DOHH2 (cell line): ENCODE data around the gene IFT88.

ENCODE experiments used
- H3F3A ChIP-seq: fragments of 200-600 bp; sonication (generic), shearing (Covaris generic); 2 replicates; pipeline ENCODE4 v1.6.0; 2016; ENCODE audit warnings: antibody characterized with exemption, mild to moderate bottlenecking; ENCODE audit not compliant: control insufficient read depth, insufficient read depth
- H3K27ac ChIP-seq: fragments of 200-600 bp; sonication (generic); 2 replicates; pipeline ENCODE4 v1.5.1; 2014; ENCODE audit warnings: low read depth, mild to moderate bottlenecking, low read length, moderate library complexity
- H3K27me3 ChIP-seq: fragments of 200-600 bp; sonication (generic); 2 replicates; pipeline ENCODE4 v1.6.1; 2014; ENCODE audit warnings: mild to moderate bottlenecking, low read length, mixed read lengths; ENCODE audit not compliant: control insufficient read depth
- H3K36me3 ChIP-seq: fragments of 200-600 bp; sonication (generic); 2 replicates; pipeline ENCODE4 v1.6.1; 2014; ENCODE audit warnings: mild to moderate bottlenecking, low read length, moderate library complexity, mixed read lengths; ENCODE audit not compliant: control insufficient read depth
- H3K4me1 ChIP-seq: fragments of 200-600 bp; sonication (generic); 2 replicates; pipeline ENCODE4 v1.6.1; 2014; ENCODE audit warnings: mild to moderate bottlenecking, low read length, mixed read lengths; ENCODE audit not compliant: control insufficient read depth
- H3K4me2 ChIP-seq: fragments of 200-600 bp; sonication (generic); 2 replicates; pipeline ENCODE4 v1.6.0; 2014; ENCODE audit warnings: mild to moderate bottlenecking, low read length, moderate library complexity
- H3K4me3 ChIP-seq: fragments of 200-600 bp; sonication (generic); 2 replicates; pipeline ENCODE4 v1.5.1; 2014; ENCODE audit warnings: mild to moderate bottlenecking, low read length, mixed read lengths
- H3K79me2 ChIP-seq: fragments of 200-600 bp; sonication (generic); 2 replicates; pipeline ENCODE4 v1.6.1; 2014; ENCODE audit warnings: mild to moderate bottlenecking, low read length, mixed read lengths; ENCODE audit not compliant: control insufficient read depth
- H3K9me2 ChIP-seq: fragments of 200-600 bp; sonication (generic); replicated peaks from 2 replicates; pipeline ENCODE4 v1.6.1; 2014; ENCODE audit warnings: mild to moderate bottlenecking, low read length, mixed read lengths; ENCODE audit not compliant: control insufficient read depth
- H3K9me3 ChIP-seq: fragments of 200-600 bp; sonication (generic); 2 replicates; pipeline ENCODE4 v1.6.1; 2014; ENCODE audit warnings: antibody characterized with exemption, low read length, mixed read lengths; ENCODE audit not compliant: control insufficient read depth, insufficient read depth
- H4K20me1 ChIP-seq: fragments of 200-600 bp; sonication (generic); 2 replicates; pipeline ENCODE4 v1.6.0; 2014; ENCODE audit warnings: low read depth, mild to moderate bottlenecking, antibody characterized with exemption, low read length, moderate library complexity; ENCODE audit not compliant: control insufficient read depth, insufficient read depth
- EZH2phosphoT487 ChIP-seq: fragments of 200-600 bp; sonication (generic); IDR thresholded peaks from 2 replicates; pipeline ENCODE4 v1.6.1; 2017; ENCODE audit warnings: borderline replicate concordance, mild to moderate bottlenecking, antibody characterized with exemption, low read length, moderate library complexity, mixed read lengths
- TF ChIP-seq, protein P1 (sequence below): fragments of 200-600 bp; sonication (generic); IDR thresholded peaks from one replicate; pipeline ENCODE4 v1.5.1; 2014; ENCODE audit warnings: antibody characterized with exemption, mild to moderate bottlenecking, low read depth, low read length; ENCODE audit not compliant: poor library complexity, severe bottlenecking

The IFT88 gene

GRCh38 chr13:20607015-20607414, 40.1 kb downstream of the IFT88 start:
- Histone ChIP-seq H3K4me1 (no peaks in the 10 kb centered on the region), H3K27ac (no peak overlapping the region), H3F3A (no peaks in the 10 kb centered on the region), H3K36me3 (no peaks in the 10 kb centered on the region), H3K9me2 (no peaks in the 10 kb centered on the region), H3K4me3 (no peak overlapping the region), H4K20me1 (no peaks in the 10 kb centered on the region), H3K9me3 (no peaks in the 10 kb centered on the region), H3K27me3 (no peaks in the 10 kb centered on the region), H3K4me2 (no peak overlapping the region), H3K79me2 (no peaks in the 10 kb centered on the region)
- TF ChIP-seq, protein P1, sequence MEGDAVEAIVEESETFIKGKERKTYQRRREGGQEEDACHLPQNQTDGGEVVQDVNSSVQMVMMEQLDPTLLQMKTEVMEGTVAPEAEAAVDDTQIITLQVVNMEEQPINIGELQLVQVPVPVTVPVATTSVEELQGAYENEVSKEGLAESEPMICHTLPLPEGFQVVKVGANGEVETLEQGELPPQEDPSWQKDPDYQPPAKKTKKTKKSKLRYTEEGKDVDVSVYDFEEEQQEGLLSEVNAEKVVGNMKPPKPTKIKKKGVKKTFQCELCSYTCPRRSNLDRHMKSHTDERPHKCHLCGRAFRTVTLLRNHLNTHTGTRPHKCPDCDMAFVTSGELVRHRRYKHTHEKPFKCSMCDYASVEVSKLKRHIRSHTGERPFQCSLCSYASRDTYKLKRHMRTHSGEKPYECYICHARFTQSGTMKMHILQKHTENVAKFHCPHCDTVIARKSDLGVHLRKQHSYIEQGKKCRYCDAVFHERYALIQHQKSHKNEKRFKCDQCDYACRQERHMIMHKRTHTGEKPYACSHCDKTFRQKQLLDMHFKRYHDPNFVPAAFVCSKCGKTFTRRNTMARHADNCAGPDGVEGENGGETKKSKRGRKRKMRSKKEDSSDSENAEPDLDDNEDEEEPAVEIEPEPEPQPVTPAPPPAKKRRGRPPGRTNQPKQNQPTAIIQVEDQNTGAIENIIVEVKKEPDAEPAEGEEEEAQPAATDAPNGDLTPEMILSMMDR = no peak
- TF ChIP-seq EZH2phosphoT487 = no peak

DNA sequence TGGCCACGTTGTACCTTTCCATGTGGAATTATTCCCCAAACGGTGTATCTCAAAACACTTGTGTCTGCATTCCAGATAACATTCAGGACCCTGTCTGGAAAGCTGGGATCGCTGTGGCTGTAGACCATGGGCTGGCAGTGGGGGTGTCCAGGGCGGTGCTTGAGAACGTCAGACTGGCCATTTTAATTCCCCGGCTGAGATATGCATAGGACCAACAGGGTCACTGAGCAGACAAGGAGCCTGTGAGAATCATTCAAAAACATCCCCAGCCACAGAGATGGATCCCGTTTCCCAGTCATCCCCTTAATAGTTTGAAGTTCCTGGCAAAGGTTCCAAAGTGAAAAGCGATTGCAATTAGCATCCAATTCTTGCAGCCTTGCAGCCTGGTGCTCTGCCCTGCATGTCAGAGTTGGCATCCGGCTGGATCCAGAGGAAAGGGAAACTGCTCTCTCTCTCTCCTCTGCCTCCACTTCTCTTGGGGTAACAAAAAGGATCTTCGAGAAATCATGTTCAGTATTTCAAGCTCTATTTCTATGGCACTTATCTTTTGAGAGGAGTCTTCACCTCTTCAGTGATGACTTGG, 41.6 kb downstream of the IFT88 start:
- no peaks in the 10 kb centered on the region for H3K9me2 ChIP-seq
- H3K4me3 ChIP-seq = no peak overlapping the region
- no peak overlapping the region for H3K27ac ChIP-seq
- H3K79me2 ChIP-seq = no peaks in the 10 kb centered on the region
- H3K4me2 ChIP-seq = no peak overlapping the region
- H4K20me1 ChIP-seq = no peaks in the 10 kb centered on the region
- H3K36me3 ChIP-seq = no peaks in the 10 kb centered on the region
- no peaks in the 10 kb centered on the region for H3K4me1 ChIP-seq
- H3K9me3 ChIP-seq = no peaks in the 10 kb centered on the region
- H3K27me3 ChIP-seq = no peaks in the 10 kb centered on the region
- TF ChIP-seq, protein P1 = no peak
- TF ChIP-seq EZH2phosphoT487 = no peak
- no peaks in the 10 kb centered on the region for H3F3A ChIP-seq

DNA sequence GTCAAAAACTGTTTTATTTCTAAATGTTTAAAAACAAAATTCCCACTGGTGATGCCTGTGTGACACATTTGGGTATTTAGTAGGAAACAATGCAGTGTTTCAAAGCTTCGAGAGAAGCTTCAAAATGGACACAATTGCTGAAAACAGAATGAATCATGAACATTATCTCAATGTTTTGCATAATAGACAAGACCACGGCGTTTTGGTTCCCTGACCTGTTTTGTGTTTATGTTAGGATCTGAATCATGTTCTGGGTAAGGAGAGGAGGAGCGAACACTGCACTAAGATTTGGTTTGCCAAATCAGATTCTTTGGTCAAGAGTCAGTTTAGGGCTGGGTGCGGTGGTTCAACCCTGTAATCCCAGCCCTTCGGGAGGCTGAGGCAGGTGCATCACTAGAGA, 42.2 kb downstream of the IFT88 start:
- no peaks in the 10 kb centered on the region for H3K36me3 ChIP-seq
- H3K4me3 ChIP-seq = no peak overlapping the region
- H3K9me2 ChIP-seq = no peaks in the 10 kb centered on the region
- H3F3A ChIP-seq = no peaks in the 10 kb centered on the region
- no peak overlapping the region for H3K4me2 ChIP-seq
- H3K79me2 ChIP-seq = no peaks in the 10 kb centered on the region
- H4K20me1 ChIP-seq = no peaks in the 10 kb centered on the region
- no peaks in the 10 kb centered on the region for H3K27me3 ChIP-seq
- TF ChIP-seq EZH2phosphoT487 = no peak
- TF ChIP-seq, protein P1 = no peak
- H3K9me3 ChIP-seq = no peaks in the 10 kb centered on the region
- H3K4me1 ChIP-seq = no peaks in the 10 kb centered on the region
- no peak overlapping the region for H3K27ac ChIP-seq

- Histone ChIP-seq H3K27ac (no peak overlapping the region), H3K27me3 (no peaks in the 10 kb centered on the region), H3K79me2 (no peaks in the 10 kb centered on the region), H3K4me3 (no peak overlapping the region), H3K36me3 (no peaks in the 10 kb centered on the region), H4K20me1 (no peaks in the 10 kb centered on the region), H3K9me3 (no peaks in the 10 kb centered on the region), H3K9me2 (no peaks in the 10 kb centered on the region), H3F3A (no peaks in the 10 kb centered on the region), H3K4me2 (no peak overlapping the region), H3K4me1 (no peaks in the 10 kb centered on the region)
- TF ChIP-seq, protein P1 = no peak
- no peak for TF ChIP-seq EZH2phosphoT487
These were observed 43.0 kb downstream of the IFT88 start for GRCh38 chr13:20610006-20610405.
